Endothelial cell of umbilical vein (primary cell): ENCODE data around the gene AURKAIP1. TPM values are rescaled to one million over a fixed set of nuclear protein-coding genes. Genes with fewer than 3 reads are reported as not detected.

ENCODE experiments used
- BruUV-seq: library from RNA; stranded (reverse); fragments of 400-500 nt; replicated peaks from 2 replicates; lab custom pipeline; 2021; lab: Mats Ljungman, UMichigan
- CTCF ChIA-PET: fragments of 300-600, 350-600 bp; sonication (Branson Sonifier 250); formaldehyde crosslinking; loops from one replicate; lab custom pipeline; 2021; ENCODE audit warnings: antibody characterized with exemption, inconsistent platforms; lab: Charles Lee
- POLR2A ChIA-PET: fragments of 300-600, 350-600 bp; sonication (Branson Sonifier 250); formaldehyde crosslinking; loops from one replicate; lab custom pipeline; 2021; ENCODE audit warnings: antibody characterized with exemption, inconsistent platforms; lab: Charles Lee
- DNase-seq: peaks from one replicate; pipeline ENCODE4 v3.0.0-alpha.2; 2011; ENCODE audit warnings: low read depth, low spot score
- FAIRE-seq: peaks from 2 replicates; lab custom pipeline; 2011; peaks lifted over from hg19 to GRCh38; lab: Jason Lieb, UNC
- H2AFZ ChIP-seq: 2 replicates; pipeline ENCODE4 v1.6.0; 2012; ENCODE audit warnings: low read depth, low read length, control low read depth, inconsistent platforms
- H3K27ac ChIP-seq: 2 replicates; pipeline ENCODE4 v1.5.1; 2011; ENCODE audit warnings: low read depth, mild to moderate bottlenecking, control low read depth, low read length, moderate library complexity; ENCODE audit not compliant: insufficient read depth
- H3K27me3 ChIP-seq, 2 experiments: 2 replicates each; pipeline versions ENCODE4 v1.6.0 to v1.6.1; 2011; ENCODE audit warnings: low read length in 2 of 2, mixed read lengths in 1 of 2; ENCODE audit not compliant: control insufficient read depth in 2 of 2, insufficient read depth in 2 of 2
- H3K36me3 ChIP-seq, 2 experiments: 2 replicates in 1 of 2; 3 replicates in 1 of 2; pipeline ENCODE4 v1.5.1; 2011; ENCODE audit warnings: low read length in 2 of 2, mild to moderate bottlenecking in 1 of 2, moderate library complexity in 1 of 2; ENCODE audit not compliant: control insufficient read depth in 2 of 2, insufficient read depth in 2 of 2; ENCODE audit errors: extremely low read depth in 1 of 2
- H3K4me1 ChIP-seq: 3 replicates; pipeline ENCODE4 v1.5.1; 2011; ENCODE audit warnings: mild to moderate bottlenecking, low read length; ENCODE audit not compliant: control insufficient read depth, insufficient read depth; ENCODE audit errors: extremely low read depth
- H3K4me2 ChIP-seq: 2 replicates; pipeline ENCODE4 v1.6.1; 2011; ENCODE audit warnings: low read length, control low read depth, mixed read lengths; ENCODE audit not compliant: insufficient read depth
- H3K4me3 ChIP-seq, 3 experiments: fragments of 200-600 bp in 1 of 3; sonication (generic), shearing (Covaris generic) in 1 of 3; replicated peaks in 1 of 3; 2 replicates each; pipeline ENCODE4 v1.5.1; 2011 to 2016; ENCODE audit warnings: control low read depth in 3 of 3, low read length in 3 of 3, mild to moderate bottlenecking in 2 of 3, inconsistent platforms in 1 of 3, low read depth in 1 of 3, moderate library complexity in 1 of 3; ENCODE audit not compliant: insufficient read depth in 1 of 3
- H3K79me2 ChIP-seq: 2 replicates; pipeline ENCODE4 v1.6.0; 2012; ENCODE audit warnings: low read length, inconsistent platforms; ENCODE audit not compliant: control insufficient read depth, insufficient read depth
- H3K9ac ChIP-seq: replicated peaks from 2 replicates; pipeline ENCODE3; 2011; ENCODE audit warnings: low read length, control low read depth; ENCODE audit not compliant: insufficient read depth; ENCODE audit errors: extremely low read depth
- H3K9me1 ChIP-seq: replicated peaks from 3 replicates; pipeline ENCODE4 v1.6.0; 2011; ENCODE audit warnings: mild to moderate bottlenecking, low read length; ENCODE audit not compliant: control insufficient read depth, insufficient read depth; ENCODE audit errors: extremely low read depth
- H3K9me3 ChIP-seq: replicated peaks from 2 replicates; pipeline ENCODE4 v1.5.1; 2012; ENCODE audit warnings: low read length, inconsistent platforms; ENCODE audit not compliant: control insufficient read depth, insufficient read depth
- H4K20me1 ChIP-seq: replicated peaks from 2 replicates; pipeline ENCODE3; 2011; ENCODE audit warnings: mild to moderate bottlenecking, low read length; ENCODE audit not compliant: control insufficient read depth, insufficient read depth; ENCODE audit errors: extremely low read depth
- EZH2 ChIP-seq: IDR thresholded peaks from 2 replicates; pipeline ENCODE4 v1.6.1; 2012; ENCODE audit warnings: borderline replicate concordance, low read depth, mild to moderate bottlenecking, moderate library complexity, low read length, inconsistent platforms; ENCODE audit not compliant: severe bottlenecking
- FOS ChIP-seq: IDR thresholded peaks from 2 replicates; pipeline ENCODE4 v1.6.1; 2011; ENCODE audit warnings: mild to moderate bottlenecking, low read length, moderate library complexity, borderline replicate concordance; ENCODE audit not compliant: insufficient read depth
- GATA2 ChIP-seq: IDR thresholded peaks from 2 replicates; pipeline ENCODE4 v1.7.0; 2011; ENCODE audit warnings: low read depth, mild to moderate bottlenecking, moderate library complexity, mixed read lengths, low read length; ENCODE audit not compliant: insufficient read length, insufficient read depth
- JUN ChIP-seq: IDR thresholded peaks from 2 replicates; pipeline ENCODE4 v1.6.1; 2011; ENCODE audit warnings: borderline replicate concordance, low read depth; ENCODE audit not compliant: insufficient read length, insufficient read depth
- MYC ChIP-seq: IDR thresholded peaks from one replicate; pipeline ENCODE4 v1.6.1; 2011; ENCODE audit warnings: mild to moderate bottlenecking, low read depth, low read length
- POLR2A ChIP-seq: IDR thresholded peaks from 2 replicates; pipeline ENCODE4 v1.6.1; 2012; ENCODE audit warnings: low read depth, mild to moderate bottlenecking, control low read depth, low read length
- POLR2AphosphoS5 ChIP-seq: IDR thresholded peaks from 2 replicates; pipeline ENCODE4 v1.6.1; 2012; ENCODE audit warnings: low read depth, mild to moderate bottlenecking, control low read depth, low read length, moderate library complexity; ENCODE audit not compliant: insufficient read depth
- dilution Hi-C: fragments of 300-500 bp; cut with MboI; formaldehyde crosslinking; loops from one replicate; pipeline ENCODE4 v1.15.0; 2019; ENCODE audit warnings: low sequenced_read_pairs; ENCODE audit not compliant: extremely low pct_ligation_motif_present
- intact Hi-C: fragments of 100-400 bp; cut with micrococcal nuclease; formaldehyde crosslinking; loops from one replicate; pipeline ENCODE4 v1.10.0; 2022
- polyA plus RNA-seq, 4 experiments: library from polyadenylated mRNA; depleted of rRNA in 3 of 4; stranded (reverse) in 3 of 4; unstranded in 1 of 4; fragments of >200 nt; gene quantifications; 2 replicates each; pipeline versions ENCODE4 v1.2.1 to v1.2.3, GENCODE V29; 2011 to 2012; ENCODE audit warnings: missing spikeins in 1 of 4
- total RNA-seq: library from RNA; stranded (reverse); gene quantifications from 2 replicates; pipeline ENCODE4 v1.2.3, GENCODE V29; 2021
- TF ChIP-seq, protein P1 (sequence below), 2 donors: IDR thresholded peaks; 1 replicate in 1 of 2; 2 replicates in 1 of 2; pipeline ENCODE4 v1.5.1; 2011; ENCODE audit warnings: low read length in 2 of 2, mild to moderate bottlenecking in 2 of 2, moderate library complexity in 2 of 2, control low read depth in 1 of 2, inconsistent platforms in 1 of 2, low read depth in 1 of 2; ENCODE audit not compliant: insufficient read depth in 1 of 2; ENCODE audit errors: extremely low read depth in 1 of 2
- TF ChIP-seq, protein P2 (sequence below): IDR thresholded peaks from 2 replicates; pipeline ENCODE4 v1.6.1; 2011; ENCODE audit not compliant: insufficient read depth, insufficient read length

AURKAIP1 gene
- total and polyA plus RNA-seq, 2 donors (not counting 3 experiments of a cell fraction or from before 2014, with no cell fraction given), result 73.3 to 151 TPM

DNA sequence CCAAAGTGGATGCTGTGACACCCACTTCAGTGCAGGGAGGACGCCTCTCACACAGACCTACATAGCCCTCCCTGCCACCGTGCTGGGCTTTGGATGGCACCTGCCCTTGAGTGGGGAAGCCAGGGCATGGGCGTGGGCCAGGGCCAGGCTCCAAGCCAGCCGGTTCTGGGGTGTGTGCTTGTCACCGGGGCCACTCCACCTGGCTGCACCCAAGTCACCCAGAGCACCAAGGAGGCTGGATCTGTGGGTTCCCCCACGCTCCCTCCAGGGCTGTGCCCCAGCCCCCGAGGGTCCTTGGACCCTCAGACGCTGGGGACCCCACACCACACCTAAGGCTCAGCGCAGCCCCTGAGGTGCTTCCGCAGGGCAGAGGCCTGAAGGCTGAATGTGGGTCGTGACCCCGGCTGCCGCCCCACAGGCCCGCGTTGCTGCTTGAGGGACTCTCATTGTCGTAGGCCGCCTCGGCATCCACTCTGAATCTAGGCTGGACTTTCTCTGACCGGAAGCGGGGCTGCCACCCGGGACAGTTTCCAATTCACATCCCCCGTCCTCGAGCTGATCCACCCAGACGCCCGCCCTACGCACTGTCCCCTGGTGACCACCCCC is 18.1 kb downstream of the AURKAIP1 start:
- CTCF ChIA-PET, result no interaction called here
- FAIRE-seq, result no peak
- no peaks in the 10 kb centered on the region for H3K79me2 ChIP-seq

More for the DNA sequence above, 18.1 kb downstream of the AURKAIP1 start:
- dilution Hi-C loops, result no loop called here
- TF ChIP-seq MYC (no peak), POLR2AphosphoS5 (no peak), FOS (no peak), JUN (no peak), EZH2 (no peak), POLR2A (no peak), GATA2 (no peak)
- TF ChIP-seq, protein P1, sequence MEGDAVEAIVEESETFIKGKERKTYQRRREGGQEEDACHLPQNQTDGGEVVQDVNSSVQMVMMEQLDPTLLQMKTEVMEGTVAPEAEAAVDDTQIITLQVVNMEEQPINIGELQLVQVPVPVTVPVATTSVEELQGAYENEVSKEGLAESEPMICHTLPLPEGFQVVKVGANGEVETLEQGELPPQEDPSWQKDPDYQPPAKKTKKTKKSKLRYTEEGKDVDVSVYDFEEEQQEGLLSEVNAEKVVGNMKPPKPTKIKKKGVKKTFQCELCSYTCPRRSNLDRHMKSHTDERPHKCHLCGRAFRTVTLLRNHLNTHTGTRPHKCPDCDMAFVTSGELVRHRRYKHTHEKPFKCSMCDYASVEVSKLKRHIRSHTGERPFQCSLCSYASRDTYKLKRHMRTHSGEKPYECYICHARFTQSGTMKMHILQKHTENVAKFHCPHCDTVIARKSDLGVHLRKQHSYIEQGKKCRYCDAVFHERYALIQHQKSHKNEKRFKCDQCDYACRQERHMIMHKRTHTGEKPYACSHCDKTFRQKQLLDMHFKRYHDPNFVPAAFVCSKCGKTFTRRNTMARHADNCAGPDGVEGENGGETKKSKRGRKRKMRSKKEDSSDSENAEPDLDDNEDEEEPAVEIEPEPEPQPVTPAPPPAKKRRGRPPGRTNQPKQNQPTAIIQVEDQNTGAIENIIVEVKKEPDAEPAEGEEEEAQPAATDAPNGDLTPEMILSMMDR (IDR thresholded peaks at IDR 0.05; ENCODE audit: extremely low read depth in 1 of 2, insufficient read depth in 1 of 2, low read depth in 1 of 2, low read length in 2 of 2), result no peak
- TF ChIP-seq, protein P2, sequence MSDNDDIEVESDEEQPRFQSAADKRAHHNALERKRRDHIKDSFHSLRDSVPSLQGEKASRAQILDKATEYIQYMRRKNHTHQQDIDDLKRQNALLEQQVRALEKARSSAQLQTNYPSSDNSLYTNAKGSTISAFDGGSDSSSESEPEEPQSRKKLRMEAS, result no peak
- no peak overlapping the region for H3K9ac ChIP-seq
- no peak overlapping the region for H3K27ac ChIP-seq
- no peak overlapping the region for H2AFZ ChIP-seq
- H3K4me2 ChIP-seq, result no peak overlapping the region
- H3K4me1 ChIP-seq, result no peaks in the 10 kb centered on the region
- H3K9me3 ChIP-seq, result no peaks in the 10 kb centered on the region
- POLR2A ChIA-PET, result no interaction called here
- no peak for DNase-seq
- no peaks in the 10 kb centered on the region for H4K20me1 ChIP-seq
- H3K4me3 ChIP-seq, result no peak overlapping the region
- H3K36me3 ChIP-seq, result no peaks in the 10 kb centered on the region
- intact Hi-C loops, result no loop called here
- no TSS peak for BruUV-seq
- H3K9me1 ChIP-seq, result no peaks in the 10 kb centered on the region
- peaks cover 11 to 23% of the 10 kb centered on the region in 2 experiments for H3K27me3 ChIP-seq
